IMR-90 (cell line): ENCODE measurements around the gene E2F3. TPM values are rescaled to one million over a fixed set of nuclear protein-coding genes. Genes with fewer than 3 reads are reported as not detected.
A peak's percentile ranks its signal among the peaks of the same experiment; 100 is the strongest.

Experiments
- ATAC-seq: fragments of 200-7000 bp; cut with Tn5 transposase; 2 replicates; pipeline ENCODE4 v1.9.1; 2020; ENCODE audit warnings: low read depth, mild to moderate bottlenecking, moderate library complexity
- BruUV-seq: library from RNA; stranded (reverse); fragments of 400-500 nt; replicated peaks from 2 replicates; lab custom pipeline; 2021; lab: Mats Ljungman, UMichigan
- CTCF ChIA-PET: fragments of 300-600 bp; formaldehyde crosslinking; extraction: SDS; loops from one replicate; lab custom pipeline; 2021; ENCODE audit warnings: antibody characterized with exemption; lab: Yijun Ruan, JAX
- POLR2A ChIA-PET: fragments of 300-600 bp; sonication (Branson Sonifier 250); formaldehyde crosslinking; loops from one replicate; lab custom pipeline; 2022; ENCODE audit warnings: antibody characterized with exemption; ENCODE audit not compliant: unreplicated experiment; lab: Charles Lee
- DNase-seq: peaks from one replicate; pipeline ENCODE4 v3.0.0; 2013
- H2AFZ ChIP-seq: replicated peaks from 2 replicates; pipeline ENCODE3; 2013; ENCODE audit warnings: low read length, mild to moderate bottlenecking; ENCODE audit not compliant: poor library complexity
- H2AK5ac ChIP-seq: 2 replicates; pipeline ENCODE4 v1.6.1; 2013; ENCODE audit warnings: low read depth, low read length, inconsistent platforms
- H2AK9ac ChIP-seq: replicated peaks from 2 replicates; pipeline ENCODE3; 2013; ENCODE audit warnings: mild to moderate bottlenecking, low read depth, low read length, moderate library complexity; ENCODE audit not compliant: poor library complexity
- H2BK120ac ChIP-seq: 2 replicates; pipeline ENCODE4 v1.6.1; 2013; ENCODE audit warnings: low read depth, low read length, inconsistent platforms
- H2BK15ac ChIP-seq: 3 replicates; pipeline ENCODE4 v1.6.1; 2013; ENCODE audit warnings: low read depth, low read length, inconsistent platforms
- H2BK20ac ChIP-seq: 2 replicates; pipeline ENCODE4 v1.6.1; 2013; ENCODE audit warnings: low read depth, mild to moderate bottlenecking, inconsistent platforms, low read length, moderate library complexity
- H2BK5ac ChIP-seq: 2 replicates; pipeline ENCODE4 v1.6.1; 2013; ENCODE audit warnings: mild to moderate bottlenecking, low read depth, low read length, inconsistent platforms; ENCODE audit not compliant: poor library complexity, severe bottlenecking
- H3K14ac ChIP-seq: replicated peaks from 2 replicates; pipeline ENCODE4 v1.6.1; 2013; ENCODE audit warnings: low read depth, low read length, inconsistent platforms
- H3K18ac ChIP-seq: 2 replicates; pipeline ENCODE4 v1.6.1; 2013; ENCODE audit warnings: low read depth, low read length, control low read depth
- H3K23ac ChIP-seq: 2 replicates; pipeline ENCODE4 v1.6.1; 2013; ENCODE audit warnings: low read depth, low read length, inconsistent platforms
- H3K27ac ChIP-seq: 2 replicates; pipeline ENCODE4 v1.5.1; 2013; ENCODE audit warnings: mild to moderate bottlenecking, control low read depth, low read length; ENCODE audit not compliant: insufficient read depth
- H3K27me3 ChIP-seq: 2 replicates; pipeline ENCODE4 v1.6.1; 2013; ENCODE audit warnings: low read length; ENCODE audit not compliant: control insufficient read depth, insufficient read depth
- H3K36me3 ChIP-seq: 2 replicates; pipeline ENCODE4 v1.6.1; 2013; ENCODE audit warnings: low read length, mixed read lengths; ENCODE audit not compliant: control insufficient read depth, insufficient read depth
- H3K4ac ChIP-seq: 2 replicates; pipeline ENCODE4 v1.6.1; 2013; ENCODE audit warnings: low read depth, low read length, inconsistent platforms
- H3K4me1 ChIP-seq: 2 replicates; pipeline ENCODE4 v1.6.1; 2013; ENCODE audit warnings: low read length, mixed read lengths; ENCODE audit not compliant: control insufficient read depth, insufficient read depth
- H3K4me2 ChIP-seq: 2 replicates; pipeline ENCODE4 v1.6.1; 2013; ENCODE audit warnings: low read depth, mild to moderate bottlenecking, control low read depth, low read length, moderate library complexity
- H3K4me3 ChIP-seq: 2 replicates; pipeline ENCODE4 v1.5.1; 2013; ENCODE audit warnings: low read depth, mild to moderate bottlenecking, control low read depth, low read length, moderate library complexity; ENCODE audit not compliant: insufficient read depth
- H3K56ac ChIP-seq: 2 replicates; pipeline ENCODE4 v1.6.1; 2013; ENCODE audit warnings: low read length, inconsistent platforms; ENCODE audit not compliant: insufficient read depth; ENCODE audit errors: extremely low read depth
- H3K79me1 ChIP-seq, 2 experiments: 2 replicates each; pipeline ENCODE4 v1.6.1; 2013; ENCODE audit warnings: low read length in 2 of 2, inconsistent platforms in 1 of 2, low read depth in 1 of 2
- H3K9ac ChIP-seq: 2 replicates; pipeline ENCODE4 v1.6.1; 2013; ENCODE audit warnings: low read depth, low read length, control low read depth
- H3K9me1 ChIP-seq: 2 replicates; pipeline ENCODE4 v1.6.1; 2013; ENCODE audit warnings: low read length, inconsistent platforms; ENCODE audit not compliant: insufficient read depth
- H3K9me3 ChIP-seq: 2 replicates; pipeline ENCODE4 v1.6.1; 2013; ENCODE audit warnings: low read length; ENCODE audit not compliant: control insufficient read depth, insufficient read depth
- H4K20me1 ChIP-seq: 2 replicates; pipeline ENCODE4 v1.6.1; 2013; ENCODE audit warnings: low read length, inconsistent platforms; ENCODE audit not compliant: insufficient read depth
- H4K5ac ChIP-seq: 2 replicates; pipeline ENCODE4 v1.6.1; 2013; ENCODE audit warnings: mild to moderate bottlenecking, low read depth, low read length, control low read depth
- H4K8ac ChIP-seq, 2 experiments: 2 replicates each; pipeline ENCODE4 v1.6.1; 2013; ENCODE audit warnings: low read depth in 2 of 2, low read length in 2 of 2, control low read depth in 1 of 2, inconsistent platforms in 1 of 2
- H4K91ac ChIP-seq: 2 replicates; pipeline ENCODE4 v1.6.1; 2013; ENCODE audit warnings: low read depth, low read length, inconsistent platforms; ENCODE audit not compliant: insufficient read depth
- CEBPB ChIP-seq: IDR thresholded peaks from 2 replicates; pipeline ENCODE4 v1.6.1; 2012; ENCODE audit warnings: low read depth, low read length, improper control_type of control experiment
- WGBS, 2 experiments: methylation state at CpG; one replicate each; pipeline versions ENCODE4 v1.1.5 to v1.1.7; 2013; ENCODE audit warnings: missing lambda C conversion rate in 2 of 2; ENCODE audit not compliant: insufficient read length in 1 of 2; ENCODE audit errors: extremely low coverage in 2 of 2; 5-methylcytosine and 5-hydroxymethylcytosine counted together
- dilution Hi-C: fragments of 300-500 bp; cut with HindIII; formaldehyde crosslinking; loops from one replicate; pipeline ENCODE4 v1.14.3; 2018; ENCODE audit warnings: low sequenced_read_pairs; ENCODE audit not compliant: unreplicated experiment
- in situ Hi-C: fragments of 300-500 bp; cut with MboI; formaldehyde crosslinking; loops from 3 replicates; pipeline ENCODE4 v1.14.3; 2019; ENCODE audit warnings: low sequenced_read_pairs, inconsistent platforms, mixed read lengths
- intact Hi-C: fragments of 100-400 bp; cut with micrococcal nuclease; formaldehyde crosslinking; loops from 2 replicates; pipeline ENCODE4 v1.10.0; 2022
- polyA plus RNA-seq, 3 experiments: library from polyadenylated mRNA; depleted of rRNA; stranded (reverse); fragments of >200 nt; gene quantifications; 2 replicates each; pipeline ENCODE4 v1.2.3, GENCODE V29; 2012; ENCODE audit warnings: low replicate concordance in 1 of 3
- total RNA-seq: library from RNA; depleted of rRNA; stranded (reverse); fragments of >200 nt; gene quantifications from 2 replicates; pipeline ENCODE4 v1.2.3, GENCODE V29; 2012
- TF ChIP-seq, protein P1 (sequence below): conservative IDR thresholded peaks from 2 replicates; pipeline ENCODE4 v1.5.1; 2012; ENCODE audit warnings: mild to moderate bottlenecking, low read depth, low read length, improper control_type of control experiment

E2F3 gene
- total and polyA plus RNA-seq, 2 of the 4 experiments (the other 2 are of a cell fraction): 2.3 to 8.2 TPM

DNA sequence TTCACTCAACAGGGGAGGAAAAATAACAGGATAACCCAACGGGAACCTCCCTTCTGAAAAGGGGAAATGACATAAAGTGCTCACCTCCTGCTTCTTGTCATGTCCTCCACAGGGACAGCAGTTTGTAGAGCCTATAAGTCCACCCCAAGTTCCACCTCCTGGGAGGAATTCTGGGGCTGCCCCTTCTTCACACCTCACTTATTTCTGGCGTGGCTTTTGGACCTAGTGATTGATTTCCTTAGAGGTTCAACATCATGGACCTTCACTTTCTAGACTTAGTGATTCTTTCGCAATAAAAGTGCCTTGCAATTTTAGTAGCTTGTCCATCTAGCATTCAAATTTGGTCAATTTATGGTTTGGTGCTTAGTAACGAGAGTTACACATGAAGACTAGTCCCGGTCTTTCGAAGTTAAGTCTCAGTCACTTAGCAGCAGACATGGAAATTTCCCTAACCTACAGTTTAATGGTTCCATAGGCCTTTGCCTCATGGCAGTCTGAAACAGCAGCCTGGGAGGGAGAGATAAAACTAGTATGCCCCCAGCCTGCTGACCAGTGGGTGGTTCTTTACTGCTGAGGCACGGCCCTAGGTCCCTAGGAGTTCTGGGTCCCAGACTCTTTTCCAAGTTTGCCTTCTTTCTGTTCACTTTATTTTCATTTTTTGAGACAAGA lies 73.3 kb downstream of the E2F3 start:
- Histone ChIP-seq H3K4ac (no peak overlapping the region), H3K9ac (no peak overlapping the region), H3K27ac (no peak overlapping the region), H3K27me3 (no peaks in the 10 kb centered on the region), H2AK9ac (no peak overlapping the region), H3K23ac (no peak overlapping the region), H4K91ac (no peak overlapping the region), H3K4me1 (no peaks in the 10 kb centered on the region), H4K5ac (no peak overlapping the region), H3K9me1 (peaks cover 14% of the 10 kb centered on the region), H2AFZ (no peak overlapping the region), H3K4me3 (no peak overlapping the region), H2BK120ac (no peak overlapping the region), H3K56ac (no peak overlapping the region), H3K9me3 (no peaks in the 10 kb centered on the region), H4K8ac (no peak overlapping the region), H3K4me2 (no peak overlapping the region), H2BK20ac (no peak overlapping the region), H2AK5ac (no peak overlapping the region), H3K36me3 (peaks cover 4% of the 10 kb centered on the region; the same call in 1 of the 2 replicates), H2BK15ac (no peak overlapping the region), H2BK5ac (no peak overlapping the region), H3K79me1 (peaks cover 46 to 82% of the 10 kb centered on the region in 2 experiments), H4K20me1 (peaks cover 39% of the 10 kb centered on the region), H3K18ac (no peak overlapping the region), H3K14ac (no peak overlapping the region)
- no CpG with 5 or more reads among the region's 7 CpGs for WGBS, 2 experiments
- dilution Hi-C loops: no loop called here
- ATAC-seq (no peak), DNase-seq (no peak)
- ChIA-PET CTCF (no interaction called here), POLR2A (no interaction called here)
- peak; percentile 75 for TF ChIP-seq CEBPB
- TF ChIP-seq, protein P1, sequence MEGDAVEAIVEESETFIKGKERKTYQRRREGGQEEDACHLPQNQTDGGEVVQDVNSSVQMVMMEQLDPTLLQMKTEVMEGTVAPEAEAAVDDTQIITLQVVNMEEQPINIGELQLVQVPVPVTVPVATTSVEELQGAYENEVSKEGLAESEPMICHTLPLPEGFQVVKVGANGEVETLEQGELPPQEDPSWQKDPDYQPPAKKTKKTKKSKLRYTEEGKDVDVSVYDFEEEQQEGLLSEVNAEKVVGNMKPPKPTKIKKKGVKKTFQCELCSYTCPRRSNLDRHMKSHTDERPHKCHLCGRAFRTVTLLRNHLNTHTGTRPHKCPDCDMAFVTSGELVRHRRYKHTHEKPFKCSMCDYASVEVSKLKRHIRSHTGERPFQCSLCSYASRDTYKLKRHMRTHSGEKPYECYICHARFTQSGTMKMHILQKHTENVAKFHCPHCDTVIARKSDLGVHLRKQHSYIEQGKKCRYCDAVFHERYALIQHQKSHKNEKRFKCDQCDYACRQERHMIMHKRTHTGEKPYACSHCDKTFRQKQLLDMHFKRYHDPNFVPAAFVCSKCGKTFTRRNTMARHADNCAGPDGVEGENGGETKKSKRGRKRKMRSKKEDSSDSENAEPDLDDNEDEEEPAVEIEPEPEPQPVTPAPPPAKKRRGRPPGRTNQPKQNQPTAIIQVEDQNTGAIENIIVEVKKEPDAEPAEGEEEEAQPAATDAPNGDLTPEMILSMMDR: no peak
- intact Hi-C loops: no loop called here
- in situ Hi-C loops: no loop called here
- no TSS peak for BruUV-seq
